ENCODE data around the gene MYLK. TPM values are rescaled to one million over a fixed set of nuclear protein-coding genes. Genes with fewer than 3 reads are reported as not detected.

Gene MYLK
- total RNA-seq, 2 experiments from 2014 or later = 0.17 TPM; not detected in 1

GRCh38 chr3:123650101-123650500 is 234.0 kb downstream of the MYLK start:
- DNase-seq = no peak
- H3K36me3 Mint-ChIP-seq = no peaks in the 10 kb centered on the region
- no peak overlapping the region for H3K27ac Mint-ChIP-seq
- no peaks in the 10 kb centered on the region for H3K4me1 Mint-ChIP-seq (ENCODE audit: low read depth)
- CTCF ChIA-PET = interaction anchor here (0.8 to 3.6 kb wide), 4 partner anchors 9 to 74 kb away, joined by 3 to 38 read pairs (median 10); no protein-coding TSS in a partner anchor
- no peak overlapping the region for H3K4me3 Mint-ChIP-seq
- intact Hi-C loops (cut with micrococcal nuclease) = no loop called here
- H3K9me3 Mint-ChIP-seq = no peaks in the 10 kb centered on the region
- POLR2A ChIA-PET = no interaction called here
- no peaks in the 10 kb centered on the region for H3K27me3 Mint-ChIP-seq

DNA sequence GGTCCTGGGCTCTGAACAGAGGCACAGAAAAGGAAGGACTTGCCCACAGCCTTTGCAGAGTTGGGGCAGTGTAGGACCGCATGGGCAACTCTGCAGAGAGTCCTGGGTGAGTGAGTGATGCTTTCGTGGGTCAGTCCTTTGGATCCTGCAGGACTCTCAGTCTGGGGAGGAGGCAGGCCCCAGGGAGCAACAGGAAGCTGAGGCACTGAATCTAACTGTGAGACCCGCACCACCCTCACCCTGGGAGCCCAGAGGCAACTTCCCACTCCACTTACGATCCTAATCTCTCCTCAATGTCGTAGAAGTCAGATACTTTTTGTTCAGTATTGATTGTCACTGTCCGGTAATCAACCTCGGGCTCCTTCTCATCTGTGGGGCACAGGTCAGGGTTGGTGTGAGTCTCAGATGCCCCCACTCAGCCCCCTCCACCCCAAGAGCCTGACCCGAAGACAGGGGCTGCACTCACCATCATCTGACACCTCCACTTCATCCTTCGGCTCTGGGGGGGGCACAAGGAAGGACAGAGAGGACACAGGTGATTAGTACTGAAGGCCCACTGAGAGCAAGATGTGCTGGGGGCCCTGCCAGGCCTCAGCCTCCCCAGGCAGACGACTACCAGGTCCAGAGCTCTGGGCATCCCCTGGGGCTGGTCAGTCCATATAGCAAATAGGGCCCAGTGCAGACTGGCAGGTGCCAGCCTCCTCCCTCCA is 235.3 kb downstream of the MYLK start:
- no peaks in the 10 kb centered on the region for H3K27me3 Mint-ChIP-seq
- ChIA-PET CTCF (interaction anchor here (0.6 kb wide), 1 partner anchor 90 kb away, joined by 3 read pairs; no protein-coding TSS in a partner anchor), POLR2A (no interaction called here)
- no peak for DNase-seq
- intact Hi-C loops (cut with micrococcal nuclease) = no loop called here
- H3K4me1 Mint-ChIP-seq (ENCODE audit: low read depth) = no peaks in the 10 kb centered on the region
- H3K27ac Mint-ChIP-seq = no peak overlapping the region
- no peaks in the 10 kb centered on the region for H3K36me3 Mint-ChIP-seq
- H3K4me3 Mint-ChIP-seq = no peak overlapping the region
- no peaks in the 10 kb centered on the region for H3K9me3 Mint-ChIP-seq

- Mint-ChIP-seq H3K27me3 (no peaks in the 10 kb centered on the region), H3K9me3 (no peaks in the 10 kb centered on the region), H3K36me3 (no peaks in the 10 kb centered on the region), H3K27ac (no peak overlapping the region), H3K4me1 (ENCODE audit: low read depth) (no peaks in the 10 kb centered on the region), H3K4me3 (no peak overlapping the region)
- POLR2A ChIA-PET = no interaction called here
- CTCF ChIA-PET = no interaction called here
- no peak for DNase-seq
- intact Hi-C loops (cut with micrococcal nuclease) = no loop called here
Measured at GRCh38 chr3:123644358-123644757, 239.8 kb downstream of the MYLK start.

DNA sequence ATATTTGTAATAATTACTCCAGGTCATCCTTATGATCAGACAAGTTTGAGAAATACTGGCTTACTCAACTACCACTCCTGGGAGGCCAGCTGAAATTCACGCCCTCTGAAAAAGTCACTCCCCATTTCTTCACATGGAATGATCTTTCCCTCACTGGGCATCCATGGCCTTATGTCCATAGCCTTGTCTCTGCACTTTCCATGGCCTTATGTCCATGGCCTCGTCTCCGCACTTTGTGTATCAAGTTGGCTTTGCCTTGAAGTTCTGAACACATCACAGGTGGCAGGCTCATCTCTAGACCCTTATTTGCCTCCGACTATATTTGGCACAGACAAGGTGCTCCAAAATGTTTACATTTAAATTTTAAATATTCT is 241.2 kb downstream of the MYLK start:
- H3K4me1 Mint-ChIP-seq (ENCODE audit: low read depth) = no peaks in the 10 kb centered on the region
- no peak for DNase-seq
- H3K9me3 Mint-ChIP-seq = no peaks in the 10 kb centered on the region
- POLR2A ChIA-PET = no interaction called here
- H3K27ac Mint-ChIP-seq = no peak overlapping the region
- H3K27me3 Mint-ChIP-seq = no peaks in the 10 kb centered on the region
- intact Hi-C loops (cut with micrococcal nuclease) = loop anchor here (2.0 kb wide), 1 partner anchor 80 kb away; no protein-coding TSS in a partner anchor
- no peak overlapping the region for H3K4me3 Mint-ChIP-seq
- no peaks in the 10 kb centered on the region for H3K36me3 Mint-ChIP-seq
- CTCF ChIA-PET = interaction anchor here (0.9 to 4.1 kb wide), 14 partner anchors 8 to 217 kb away, joined by 3 to 38 read pairs (median 5); no protein-coding TSS in a partner anchor

DNA sequence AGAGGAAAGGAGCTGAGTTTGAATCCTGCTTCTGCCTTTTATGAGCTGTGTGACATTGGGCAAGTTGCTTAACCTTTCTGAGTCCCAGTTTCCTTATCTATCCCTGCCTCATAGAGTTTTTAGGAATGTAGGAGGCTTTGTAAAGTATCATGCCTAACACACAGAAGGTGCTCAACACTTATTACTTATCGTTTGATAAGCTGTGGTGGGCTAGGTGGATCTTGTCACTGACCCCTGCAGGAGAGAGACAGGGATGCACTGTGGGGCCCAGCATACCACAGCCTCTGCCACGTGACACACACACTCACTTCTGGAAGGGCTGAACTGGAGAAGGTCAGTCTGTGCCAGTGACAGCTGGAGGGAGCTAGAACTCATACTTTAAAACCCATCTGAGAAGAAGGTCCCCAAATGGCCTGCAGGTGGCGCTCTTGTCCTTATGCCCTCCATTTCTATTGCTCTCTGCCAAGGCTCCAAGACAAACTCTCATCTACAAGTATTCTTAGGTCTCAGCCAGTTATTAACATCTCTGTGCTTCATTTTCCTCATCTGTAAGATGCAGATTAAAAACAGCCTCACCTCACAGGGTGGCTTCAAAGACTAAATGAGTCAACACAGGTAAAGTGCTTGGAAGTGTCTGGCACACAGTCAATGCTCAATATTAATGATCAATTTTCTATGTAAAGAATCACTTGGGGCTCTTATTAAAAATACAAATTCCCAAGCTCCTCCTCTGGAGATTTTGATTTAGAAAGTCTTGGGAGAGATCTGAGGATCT is 241.8 kb downstream of the MYLK start:
- peak; percentile 77 for DNase-seq
- intact Hi-C loops (cut with micrococcal nuclease) = loop anchor here (2.0 kb wide), 1 partner anchor 80 kb away; no protein-coding TSS in a partner anchor
- no peaks in the 10 kb centered on the region for H3K9me3 Mint-ChIP-seq
- H3K4me1 Mint-ChIP-seq (ENCODE audit: low read depth) = no peaks in the 10 kb centered on the region
- no peak overlapping the region for H3K27ac Mint-ChIP-seq
- no peaks in the 10 kb centered on the region for H3K36me3 Mint-ChIP-seq
- CTCF ChIA-PET = interaction anchor here (0.7 to 4.1 kb wide), 27 partner anchors 8 to 217 kb away, joined by 3 to 38 read pairs (median 4); no protein-coding TSS in a partner anchor
- no peaks in the 10 kb centered on the region for H3K27me3 Mint-ChIP-seq
- POLR2A ChIA-PET = no interaction called here
- H3K4me3 Mint-ChIP-seq = no peak overlapping the region

DNA sequence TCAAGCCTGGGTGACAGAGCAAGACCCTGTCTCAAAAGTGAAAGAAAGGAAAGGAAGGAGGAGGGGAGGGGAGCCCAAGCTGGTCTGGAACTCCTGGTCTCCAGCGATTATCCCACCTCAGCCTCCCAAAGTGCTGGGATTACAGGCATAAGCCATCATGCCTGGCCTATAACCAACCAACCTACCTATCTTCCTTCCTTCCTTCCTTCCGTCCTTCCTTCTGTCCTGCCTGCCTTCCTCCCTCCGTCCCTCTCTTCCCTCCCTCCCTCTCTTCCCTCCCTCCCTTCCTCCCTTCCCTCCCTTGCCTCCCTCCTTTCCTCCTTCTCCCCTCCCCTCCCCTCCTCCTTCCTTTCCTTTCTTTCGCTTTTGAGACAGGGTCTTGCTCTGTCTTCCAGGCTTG is 242.6 kb downstream of the MYLK start:
- no peaks in the 10 kb centered on the region for H3K27me3 Mint-ChIP-seq
- H3K27ac Mint-ChIP-seq = no peak overlapping the region
- intact Hi-C loops (cut with micrococcal nuclease) = no loop called here
- no peaks in the 10 kb centered on the region for H3K9me3 Mint-ChIP-seq
- CTCF ChIA-PET = interaction anchor here (0.8 to 4.1 kb wide), 13 partner anchors 9 to 126 kb away, joined by 3 to 38 read pairs (median 4); no protein-coding TSS in a partner anchor
- no peaks in the 10 kb centered on the region for H3K36me3 Mint-ChIP-seq
- DNase-seq = no peak
- no peaks in the 10 kb centered on the region for H3K4me1 Mint-ChIP-seq (ENCODE audit: low read depth)
- POLR2A ChIA-PET = no interaction called here
- no peak overlapping the region for H3K4me3 Mint-ChIP-seq

DNA sequence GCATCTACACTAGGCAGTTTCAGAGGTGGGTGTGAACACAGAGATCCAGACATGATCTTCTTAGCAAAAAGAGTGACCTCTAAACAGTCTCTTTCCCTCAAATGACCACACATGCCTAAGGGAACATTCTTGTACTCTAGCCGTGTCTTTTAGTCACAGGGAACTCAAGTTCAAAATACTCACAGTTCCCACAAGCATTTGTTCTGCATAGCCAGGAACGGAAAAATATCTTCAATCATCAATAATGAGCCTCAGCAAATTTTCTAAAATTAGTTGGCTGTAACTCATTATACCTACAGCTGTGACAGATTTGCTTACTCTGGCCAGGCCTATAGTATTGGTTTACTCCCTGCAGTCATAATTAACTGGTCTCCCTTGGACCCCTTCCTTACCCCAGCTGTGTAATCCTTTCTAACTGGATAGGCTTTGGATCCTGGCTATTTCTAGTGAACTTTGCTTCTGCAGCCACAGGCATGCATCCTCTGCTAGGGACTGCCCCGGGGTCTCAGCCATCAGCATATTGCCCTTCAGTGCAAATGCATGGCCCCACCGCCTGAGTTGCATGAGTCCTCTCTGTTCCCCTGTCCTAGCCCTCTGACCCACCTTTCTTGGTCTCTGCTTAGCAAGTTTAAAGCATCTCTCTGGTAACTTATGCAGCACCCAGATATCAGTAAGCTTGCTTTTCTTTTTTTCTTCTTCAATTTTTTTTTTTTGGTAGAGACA is 243.2 kb downstream of the MYLK start:
- H3K27me3 Mint-ChIP-seq = no peaks in the 10 kb centered on the region
- intact Hi-C loops (cut with micrococcal nuclease) = no loop called here
- H3K4me1 Mint-ChIP-seq (ENCODE audit: low read depth) = no peaks in the 10 kb centered on the region
- CTCF ChIA-PET = interaction anchor here (1.2 to 4.1 kb wide), 4 partner anchors 10 to 83 kb away, joined by 3 to 38 read pairs (median 18); no protein-coding TSS in a partner anchor
- no peak overlapping the region for H3K4me3 Mint-ChIP-seq
- H3K9me3 Mint-ChIP-seq = no peaks in the 10 kb centered on the region
- DNase-seq = no peak
- POLR2A ChIA-PET = no interaction called here
- no peaks in the 10 kb centered on the region for H3K36me3 Mint-ChIP-seq
- no peak overlapping the region for H3K27ac Mint-ChIP-seq

DNA sequence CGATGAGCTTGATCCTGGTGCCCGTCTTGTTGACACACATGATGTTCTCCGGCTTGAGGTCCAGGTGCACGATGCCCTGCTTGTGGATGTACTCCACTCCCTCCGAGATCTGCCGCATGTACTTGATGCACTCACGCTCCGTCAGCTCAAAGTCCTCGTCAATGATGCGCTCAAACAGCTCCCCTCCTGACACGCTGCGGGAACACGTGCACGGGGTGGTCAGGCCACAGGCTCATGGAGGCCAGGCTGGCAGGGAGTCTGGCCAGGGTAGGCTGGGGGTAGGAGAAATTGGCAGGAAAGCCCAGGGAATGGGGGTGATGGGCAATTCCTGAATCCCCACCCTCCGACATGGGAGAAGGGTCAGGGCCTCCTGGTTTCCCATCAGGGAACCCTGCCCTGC is 243.8 kb downstream of the MYLK start:
- ChIA-PET CTCF (interaction anchor here (0.8 to 4.1 kb wide), 3 partner anchors 11 to 84 kb away, joined by 3 to 38 read pairs (median 33); no protein-coding TSS in a partner anchor), POLR2A (no interaction called here)
- Mint-ChIP-seq H3K27ac (no peak overlapping the region), H3K4me1 (ENCODE audit: low read depth) (no peaks in the 10 kb centered on the region), H3K27me3 (no peaks in the 10 kb centered on the region), H3K36me3 (no peaks in the 10 kb centered on the region), H3K4me3 (no peak overlapping the region), H3K9me3 (no peaks in the 10 kb centered on the region)
- intact Hi-C loops (cut with micrococcal nuclease) = no loop called here
- DNase-seq = no peak

- no peak for DNase-seq
- POLR2A ChIA-PET = no interaction called here
Measured at GRCh38 chr3:123638936-123639689, 245.0 kb downstream of the MYLK start.

DNA sequence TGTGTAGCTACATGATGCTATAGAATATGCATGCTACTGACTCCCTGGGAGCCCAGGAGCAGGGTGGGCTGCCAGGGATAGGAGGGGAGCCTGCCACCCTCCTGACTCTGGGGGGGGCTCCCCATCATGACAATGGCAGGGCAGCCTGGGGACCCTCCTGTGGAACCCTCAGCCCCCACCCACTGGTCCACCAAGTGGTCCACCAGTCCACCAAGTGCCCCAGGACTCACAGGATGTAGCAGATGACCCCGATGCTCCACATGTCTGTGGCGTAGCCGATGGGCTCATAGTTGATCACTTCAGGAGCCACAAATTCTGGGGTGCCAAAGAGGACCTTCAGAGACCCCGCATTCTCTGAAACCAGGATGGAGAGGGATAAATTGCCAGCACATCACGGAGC is 246.3 kb downstream of the MYLK start:
- intact Hi-C loops (cut with micrococcal nuclease) = no loop called here
- no peak for DNase-seq
- Mint-ChIP-seq H3K27ac (no peak overlapping the region), H3K4me1 (ENCODE audit: low read depth) (no peaks in the 10 kb centered on the region), H3K27me3 (no peaks in the 10 kb centered on the region), H3K36me3 (no peaks in the 10 kb centered on the region), H3K9me3 (no peaks in the 10 kb centered on the region), H3K4me3 (no peak overlapping the region)
- CTCF ChIA-PET = no interaction called here
- POLR2A ChIA-PET = no interaction called here

More at GRCh38 chr3:123638936-123639689, 245.0 kb downstream of the MYLK start:
- Mint-ChIP-seq H3K27me3 (no peaks in the 10 kb centered on the region), H3K4me3 (no peak overlapping the region), H3K9me3 (no peaks in the 10 kb centered on the region), H3K36me3 (no peaks in the 10 kb centered on the region), H3K27ac (no peak overlapping the region), H3K4me1 (ENCODE audit: low read depth) (no peaks in the 10 kb centered on the region)
- CTCF ChIA-PET = interaction anchor here (4.1 kb wide), 1 partner anchor 12 kb away, joined by 38 read pairs; no protein-coding TSS in a partner anchor
- intact Hi-C loops (cut with micrococcal nuclease) = no loop called here

DNA sequence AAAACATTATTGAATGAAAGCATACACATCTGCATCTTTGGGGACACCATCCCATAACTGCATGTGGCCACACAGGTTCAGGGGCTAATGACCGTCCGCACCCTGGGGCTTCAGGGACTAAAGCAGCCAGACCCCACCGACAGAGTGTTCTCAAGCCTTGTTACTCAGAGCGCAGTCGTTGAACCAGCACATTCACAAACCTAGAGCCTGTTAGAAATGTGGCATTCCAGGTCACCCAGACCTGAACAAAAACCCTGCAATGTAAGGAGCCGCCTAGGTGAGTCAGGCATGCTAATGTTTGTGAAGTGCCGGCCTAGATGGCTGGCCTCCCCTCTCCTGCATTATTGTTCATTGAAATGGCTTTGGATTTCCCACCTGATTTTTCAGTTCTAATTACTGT is 247.0 kb downstream of the MYLK start:
- Mint-ChIP-seq H3K36me3 (no peaks in the 10 kb centered on the region), H3K9me3 (no peaks in the 10 kb centered on the region), H3K4me3 (no peak overlapping the region), H3K4me1 (ENCODE audit: low read depth) (no peaks in the 10 kb centered on the region), H3K27me3 (no peaks in the 10 kb centered on the region), H3K27ac (no peak overlapping the region)
- DNase-seq = no peak
- ChIA-PET CTCF (no interaction called here), POLR2A (no interaction called here)
- intact Hi-C loops (cut with micrococcal nuclease) = no loop called here
